Renal cortical epithelial cell (primary cell): ENCODE data around the gene TMEM63B. TPM values are rescaled to one million over a fixed set of nuclear protein-coding genes. Genes with fewer than 3 reads are reported as not detected.
A peak's percentile ranks its signal among the peaks of the same experiment; 100 is the strongest.
"Not testable (repeated sequence)": the region's sequence is repeated elsewhere in the genome, so short reads cannot be mapped to it uniquely, and the experiment has no call there.

Experiments
- DNase-seq: peaks from one replicate; pipeline ENCODE4 v3.0.0-alpha.2; 2011; ENCODE audit warnings: low read depth
- total RNA-seq: library from RNA; depleted of rRNA; stranded (reverse); fragments of >200 nt; gene quantifications from 2 replicates; pipeline ENCODE4 v1.2.3, GENCODE V29; 2014

The TMEM63B gene
- total RNA-seq = 59.6 and 112 TPM in 2 replicates

- peak; percentile 49 for DNase-seq
Measured at GRCh38 chr6:44127186-44128019, at the start of gene TMEM63B, which contains the start of gene MRPL14. Gene TMEM63B (plus strand): TSS chr6:44127554. CDS start chr6:44134585, 7,031 bp downstream. Gene MRPL14 (minus strand): TSS chr6:44127452. CDS start chr6:44116611, 10,841 bp downstream.

- no peak for DNase-seq
Measured at GRCh38 chr6:44078219-44078826, 49.0 kb upstream of the TMEM63B start.

- DNase-seq = peak; percentile 61
Measured at GRCh38 chr6:44078827-44079671, 48.3 kb upstream of the TMEM63B start.

- no peak for DNase-seq
Measured at GRCh38 chr6:44079672-44080071, 47.7 kb upstream of the TMEM63B start.

GRCh38 chr6:44080561-44081521 is 46.5 kb upstream of the TMEM63B start:
- no peak for DNase-seq

- DNase-seq = no peak
Measured at GRCh38 chr6:44081753-44082152, 45.6 kb upstream of the TMEM63B start.

GRCh38 chr6:44082872-44083321 is 44.5 kb upstream of the TMEM63B start:
- no peak for DNase-seq

- no peak for DNase-seq
Measured at GRCh38 chr6:44084231-44085014, 42.9 kb upstream of the TMEM63B start.

- DNase-seq = no peak
Measured at GRCh38 chr6:44085219-44085618, 42.1 kb upstream of the TMEM63B start.

- peak; percentile 81 for DNase-seq
Measured at GRCh38 chr6:44086931-44087574, 40.3 kb upstream of the TMEM63B start.

GRCh38 chr6:44087623-44088022 is 39.7 kb upstream of the TMEM63B start:
- no peak for DNase-seq

GRCh38 chr6:44088827-44089590 is 38.3 kb upstream of the TMEM63B start:
- DNase-seq = no peak

- DNase-seq = no peak
Measured at GRCh38 chr6:44090465-44090864, 36.9 kb upstream of the TMEM63B start.

GRCh38 chr6:44091356-44091755 is 36.0 kb upstream of the TMEM63B start:
- DNase-seq = not testable (repeated sequence)

GRCh38 chr6:44091981-44092884 is 35.1 kb upstream of the TMEM63B start:
- no peak for DNase-seq

- DNase-seq = no peak
Measured at GRCh38 chr6:44093066-44093465, 34.3 kb upstream of the TMEM63B start.

- DNase-seq = no peak
Measured at GRCh38 chr6:44093750-44094402, 33.5 kb upstream of the TMEM63B start.
